HG03196 (cell line): Measurements from ENCODE around the gene INSL6.
"Not testable (repeated sequence)": the region's sequence is repeated elsewhere in the genome, so short reads cannot be mapped to it uniquely, and the experiment has no call there.

Experiments
- ATAC-seq: cut with Tn5 transposase; IDR thresholded peaks from one replicate; pipeline ENCODE4 v1.9.1; 2021; ENCODE audit not compliant: unreplicated experiment

INSL6 gene, protein sequence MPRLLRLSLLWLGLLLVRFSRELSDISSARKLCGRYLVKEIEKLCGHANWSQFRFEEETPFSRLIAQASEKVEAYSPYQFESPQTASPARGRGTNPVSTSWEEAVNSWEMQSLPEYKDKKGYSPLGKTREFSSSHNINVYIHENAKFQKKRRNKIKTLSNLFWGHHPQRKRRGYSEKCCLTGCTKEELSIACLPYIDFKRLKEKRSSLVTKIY

DNA sequence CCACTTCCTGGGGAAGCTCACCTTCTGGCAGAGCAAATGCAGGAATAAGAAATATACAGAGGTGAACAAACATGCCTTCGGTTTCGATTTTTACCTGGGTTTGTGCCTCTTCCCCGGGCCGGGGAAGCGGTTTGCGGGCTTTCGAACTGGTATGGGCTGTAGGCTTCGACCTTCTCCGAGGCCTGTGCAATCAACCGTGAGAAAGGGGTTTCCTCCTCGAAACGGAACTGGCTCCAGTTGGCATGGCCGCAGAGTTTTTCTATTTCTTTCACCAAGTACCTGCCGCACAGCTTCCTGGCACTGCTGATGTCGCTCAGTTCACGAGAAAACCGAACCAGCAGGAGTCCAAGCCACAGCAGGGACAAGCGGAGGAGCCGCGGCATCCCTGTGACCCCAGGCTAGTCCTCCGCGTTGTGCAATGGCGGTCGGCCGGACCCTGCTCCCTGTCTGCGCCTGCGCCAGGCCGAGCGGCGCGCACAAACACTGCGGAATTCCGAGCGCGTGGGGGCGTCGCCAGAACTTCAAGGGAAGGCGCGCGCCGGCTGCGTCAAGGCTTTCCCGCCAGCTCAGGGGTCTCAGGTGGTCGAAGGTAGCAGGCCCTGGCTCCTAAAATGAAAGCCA is at the start of gene INSL6:
TSS of gene INSL6 (minus strand) at position 420 of the 621 bp plus-strand sequence. CDS start at position 383, 37 bp downstream.
- no peak for ATAC-seq

DNA sequence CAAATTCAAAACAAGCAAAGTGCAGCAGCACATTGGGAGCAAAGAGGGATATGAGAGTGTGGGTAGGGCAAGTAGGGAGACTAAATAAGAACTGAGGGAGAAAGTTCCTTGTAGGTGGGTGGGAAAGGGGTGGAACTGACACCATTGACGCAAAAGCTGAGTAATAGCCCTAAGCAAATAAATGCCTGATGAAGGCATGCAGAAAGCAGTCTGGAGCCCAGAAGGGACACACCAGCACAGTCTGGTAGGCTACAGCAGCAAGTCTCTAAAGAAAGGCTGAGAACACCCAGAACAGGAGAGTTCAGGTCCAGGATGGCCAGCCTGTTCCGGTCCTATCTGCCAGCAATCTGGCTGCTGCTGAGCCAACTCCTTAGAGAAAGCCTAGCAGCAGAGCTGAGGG is 45.8 kb upstream of the INSL6 start, which contains the start of gene INSL4:
TSS of gene INSL4 (plus strand) at position 208 of the 400 bp plus-strand sequence. CDS start at position 313, 105 bp downstream.
- no peak for ATAC-seq

DNA sequence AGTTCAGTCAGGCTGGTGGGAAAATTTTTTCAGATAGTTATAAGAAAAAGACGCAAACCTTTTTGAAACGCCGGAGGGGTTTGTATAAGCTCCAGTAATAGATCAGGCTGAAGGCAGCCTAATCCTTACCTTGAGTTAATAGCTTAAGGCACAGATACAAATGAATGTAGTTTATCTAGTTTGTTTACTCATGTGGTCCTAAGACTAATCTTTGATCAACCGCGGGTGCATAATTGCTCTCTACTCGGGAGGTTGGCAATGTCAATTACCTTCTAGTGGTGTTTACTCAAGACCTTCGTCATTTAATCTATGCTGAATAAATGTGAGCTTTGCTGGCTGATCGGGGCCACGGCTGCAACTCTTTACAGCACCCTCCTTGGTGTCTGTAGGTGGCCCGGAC is 45.1 kb upstream of the INSL6 start:
- ATAC-seq = no peak

DNA sequence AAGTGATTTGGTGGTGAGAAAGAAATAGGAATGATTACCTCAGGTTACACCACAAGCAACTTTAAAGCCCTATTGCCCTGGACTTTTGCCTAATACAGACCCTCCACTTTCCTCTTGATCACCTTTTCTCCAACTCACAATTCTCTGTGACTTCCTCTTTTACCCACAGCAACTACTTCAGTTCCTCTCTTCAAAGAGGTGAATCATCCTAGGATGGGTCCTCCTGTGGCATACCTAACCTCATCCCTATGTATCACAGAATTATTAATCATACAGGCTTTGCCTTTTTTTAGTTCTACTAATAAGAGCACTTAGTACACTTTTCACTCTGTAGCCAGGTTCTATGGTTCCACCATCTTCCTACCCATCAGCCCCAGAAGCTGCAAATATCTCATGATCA is 19.6 kb upstream of the INSL6 start:
- no peak for ATAC-seq

DNA sequence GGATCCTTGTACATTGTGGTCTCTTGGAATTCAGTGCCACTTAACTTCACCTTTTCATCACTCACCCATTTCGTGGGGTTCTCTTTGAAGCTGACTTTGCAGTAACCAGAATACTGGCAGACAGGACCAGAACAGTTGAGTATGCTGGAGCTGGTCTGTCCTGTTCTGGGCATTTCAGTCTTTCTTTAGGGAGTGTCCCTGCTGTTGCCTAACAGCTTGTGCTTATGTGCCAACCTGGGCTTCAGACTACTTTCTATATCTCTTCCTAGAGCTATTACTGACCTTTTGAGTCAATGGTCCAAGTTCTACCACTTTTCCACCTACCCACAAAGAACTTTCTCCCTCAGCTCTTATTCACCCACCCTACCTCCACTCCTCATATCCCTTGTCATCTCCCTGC is 10.0 kb upstream of the INSL6 start:
- no peak for ATAC-seq

DNA sequence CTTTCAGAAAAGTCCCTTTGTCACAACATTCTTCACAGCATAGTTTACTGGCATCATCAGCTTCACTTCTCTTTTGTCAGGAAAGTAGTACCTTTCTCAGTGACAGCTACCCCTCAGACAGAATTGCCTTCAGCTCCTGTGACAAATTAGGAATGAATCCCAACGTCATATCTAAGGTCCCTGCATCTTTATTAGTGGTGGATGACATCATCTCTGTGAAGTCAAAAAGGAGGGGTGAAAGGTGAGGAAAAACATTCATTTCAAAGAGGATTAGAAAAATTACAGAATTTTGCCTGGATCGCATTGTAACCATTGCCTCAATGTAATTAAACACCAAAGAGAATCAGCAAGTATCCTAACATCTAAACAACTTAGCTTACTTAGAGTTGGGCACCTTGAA is 7.9 kb upstream of the INSL6 start:
- ATAC-seq = no peak

DNA sequence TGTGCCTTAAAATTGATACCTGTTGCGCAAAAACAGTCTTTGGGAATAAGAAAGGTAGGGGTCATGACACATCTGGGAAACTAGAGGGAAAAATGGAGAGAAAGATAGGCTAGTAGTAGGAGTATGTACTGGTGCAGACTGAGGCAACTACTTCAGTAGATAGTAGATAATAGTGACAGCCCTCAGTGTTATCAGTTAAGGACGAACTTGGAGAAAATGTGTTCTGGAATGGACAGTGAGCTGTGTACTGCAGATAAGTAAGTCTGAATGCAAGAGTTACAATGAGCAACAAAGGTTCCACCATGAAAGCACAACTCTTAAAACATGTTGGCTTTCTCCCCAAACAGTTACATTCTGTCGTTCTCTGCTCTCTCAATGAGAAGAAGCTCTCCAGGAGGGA is 6.5 kb upstream of the INSL6 start:
- no peak for ATAC-seq

DNA sequence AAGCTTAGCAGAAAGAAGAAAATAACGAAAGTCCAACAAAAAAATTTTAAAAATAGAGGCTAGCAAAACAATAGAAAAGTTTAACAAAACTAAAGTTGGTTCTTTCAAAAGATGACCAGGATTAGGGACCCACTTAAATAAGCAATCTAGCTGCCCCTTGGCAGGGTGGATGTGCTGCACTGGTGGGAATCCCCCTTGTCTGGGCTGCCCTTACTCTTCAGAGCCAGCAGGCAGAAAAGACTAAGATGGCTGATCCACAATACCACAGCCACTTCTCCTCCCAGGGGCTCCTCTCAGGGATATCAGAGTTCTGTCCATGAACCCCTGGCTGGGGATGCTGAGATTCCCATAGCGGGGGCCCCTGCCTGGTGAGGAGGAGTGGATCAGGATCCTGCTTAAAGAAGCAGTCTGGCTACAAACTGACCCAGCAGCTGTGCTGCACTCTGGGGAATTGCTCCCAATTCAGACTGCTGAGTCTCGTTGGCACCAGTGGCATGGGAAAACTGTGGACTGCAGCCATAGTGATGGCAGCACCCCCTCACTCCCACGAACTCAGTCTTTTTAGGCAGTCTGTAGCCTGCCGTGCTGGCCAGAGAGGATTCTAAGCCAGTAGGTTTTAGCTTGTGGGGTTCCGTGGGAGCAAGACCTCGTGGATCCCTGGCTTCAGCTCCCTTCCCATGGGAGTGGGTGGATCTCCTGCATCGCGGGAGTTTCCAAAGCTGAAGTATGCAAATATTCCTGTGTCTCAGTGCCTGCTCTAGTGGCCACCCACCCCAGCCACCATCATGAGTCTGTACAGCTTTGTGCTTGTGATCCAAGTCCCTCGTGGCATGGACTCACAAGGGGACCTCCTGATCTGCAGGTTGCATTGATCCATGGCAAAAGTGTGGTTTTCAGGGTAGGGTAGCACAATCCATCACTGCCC is 2.9 kb upstream of the INSL6 start:
- no peak for ATAC-seq

DNA sequence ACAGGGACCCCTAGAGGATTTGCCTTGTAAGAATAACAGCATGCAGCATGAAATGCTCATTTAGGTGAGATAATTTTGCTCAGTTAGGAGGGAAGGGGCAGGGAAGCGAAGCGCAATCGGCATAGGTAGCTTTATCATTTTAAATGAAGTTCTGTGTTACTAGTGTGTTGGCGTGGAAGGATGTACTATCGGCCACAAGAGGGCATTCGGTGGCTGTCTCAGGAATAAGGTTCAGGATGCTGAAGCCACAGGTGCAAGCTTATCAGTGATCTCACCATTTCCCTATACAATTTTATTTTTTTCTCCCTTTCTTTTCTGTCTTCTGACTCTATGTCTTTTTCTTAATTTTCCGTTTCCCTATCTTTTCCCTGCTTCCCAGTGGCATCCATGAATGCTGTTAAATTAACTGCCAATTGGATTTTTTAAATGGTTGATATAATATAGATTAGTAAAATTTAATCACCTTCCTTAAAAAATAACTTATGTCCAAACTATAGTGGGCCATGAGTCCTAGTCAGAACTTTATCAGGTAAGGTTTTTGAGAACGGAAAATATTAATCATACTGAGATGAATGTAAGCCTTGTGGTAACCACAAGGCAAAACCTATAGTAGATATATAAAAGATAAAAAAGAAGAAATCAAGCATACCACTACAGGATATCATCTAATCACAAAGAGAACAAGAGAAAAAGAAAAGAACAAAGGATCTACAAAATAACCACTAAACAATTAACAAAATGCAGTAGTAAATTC is 1.2 kb upstream of the INSL6 start:
- ATAC-seq = no peak

DNA sequence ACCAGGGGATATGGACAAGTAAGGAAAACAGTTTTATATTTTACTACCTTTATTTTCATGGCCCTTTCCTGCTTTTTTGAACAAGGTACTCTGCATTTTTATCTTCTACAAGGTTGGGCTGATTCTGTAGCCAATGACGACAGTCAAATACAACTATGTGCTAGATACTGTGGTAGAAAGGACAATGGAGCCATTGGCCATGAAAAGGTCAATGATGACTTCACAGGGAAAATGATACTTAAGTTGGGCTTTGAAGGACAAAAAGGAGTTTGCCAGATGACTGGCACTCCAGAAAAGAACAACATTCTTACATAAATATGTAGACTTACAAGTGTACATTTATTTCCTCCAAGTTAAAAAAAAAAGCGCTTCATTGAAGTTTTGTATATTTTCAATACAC is 663 bp downstream of the INSL6 start:
- no peak for ATAC-seq

DNA sequence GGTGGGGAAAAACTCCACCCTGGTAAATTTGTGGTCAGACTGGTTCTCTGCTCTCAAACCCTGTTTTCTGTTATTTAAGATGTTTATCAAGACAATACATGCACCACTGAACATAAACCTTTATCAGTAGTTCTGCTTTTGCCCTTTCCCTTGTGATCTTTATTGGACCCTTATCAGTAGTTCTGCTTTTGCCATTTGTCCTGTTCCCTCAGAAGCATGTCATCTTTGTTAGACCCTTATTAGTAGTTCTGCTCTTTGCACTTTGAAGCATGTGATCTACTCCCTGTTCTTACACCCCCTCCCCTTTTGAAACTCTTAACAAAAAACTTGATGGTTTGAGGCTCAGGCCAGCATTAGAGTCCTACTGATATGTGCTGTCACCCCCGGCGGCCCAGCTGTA is 4.8 kb downstream of the INSL6 start:
- not testable (repeated sequence) for ATAC-seq

DNA sequence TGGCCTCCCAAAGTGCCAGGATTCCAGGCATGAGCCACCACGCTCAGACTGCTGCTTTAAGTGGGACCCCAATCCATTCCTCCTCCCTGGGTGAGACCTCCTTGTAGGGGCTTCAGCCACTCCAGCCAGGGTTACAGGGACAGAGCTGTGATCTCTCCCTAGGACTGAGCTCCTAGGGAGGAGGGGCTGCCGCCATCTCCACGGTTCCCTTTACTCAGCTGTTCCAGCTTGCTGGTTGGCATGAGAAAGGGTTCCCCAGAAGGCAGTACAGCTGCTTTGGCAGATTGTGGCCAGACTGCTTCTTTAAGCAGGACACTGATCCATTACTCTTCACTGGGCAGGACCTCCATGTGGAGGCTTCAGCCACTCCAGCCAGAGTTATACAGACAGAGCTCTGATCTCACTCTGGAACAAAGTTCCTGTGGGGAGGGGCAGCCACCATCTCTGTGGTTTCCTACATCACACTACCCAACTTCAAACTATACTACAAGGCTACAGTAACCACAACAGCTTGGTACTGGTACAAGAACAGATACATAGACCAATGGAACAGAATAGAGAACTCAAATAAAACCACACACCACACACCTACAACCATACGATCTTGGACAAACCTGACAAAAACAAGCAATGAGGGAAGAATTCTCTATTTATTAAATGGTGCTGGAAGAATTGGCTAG is 7.2 kb downstream of the INSL6 start:
- no peak for ATAC-seq

DNA sequence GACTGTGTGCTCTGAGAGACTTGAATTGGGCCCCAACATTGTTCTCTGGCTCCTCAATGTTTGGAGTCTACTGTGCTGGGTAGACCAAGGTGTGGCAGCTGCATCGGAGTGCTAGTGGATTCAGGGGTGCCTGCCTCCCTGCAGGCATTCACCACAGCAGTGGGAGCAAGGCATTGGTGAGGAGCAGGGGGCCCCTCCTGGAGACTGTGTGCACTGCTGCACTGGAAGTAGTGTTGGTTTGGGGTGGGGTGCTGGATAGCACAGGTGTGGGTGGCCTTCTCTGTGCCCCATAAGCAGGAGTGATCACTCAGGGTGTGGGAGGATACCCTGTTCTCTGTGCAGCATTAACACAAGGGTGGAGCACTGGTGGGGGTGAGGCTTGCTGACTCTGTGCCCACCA is 39.2 kb downstream of the INSL6 start:
- ATAC-seq = no peak

DNA sequence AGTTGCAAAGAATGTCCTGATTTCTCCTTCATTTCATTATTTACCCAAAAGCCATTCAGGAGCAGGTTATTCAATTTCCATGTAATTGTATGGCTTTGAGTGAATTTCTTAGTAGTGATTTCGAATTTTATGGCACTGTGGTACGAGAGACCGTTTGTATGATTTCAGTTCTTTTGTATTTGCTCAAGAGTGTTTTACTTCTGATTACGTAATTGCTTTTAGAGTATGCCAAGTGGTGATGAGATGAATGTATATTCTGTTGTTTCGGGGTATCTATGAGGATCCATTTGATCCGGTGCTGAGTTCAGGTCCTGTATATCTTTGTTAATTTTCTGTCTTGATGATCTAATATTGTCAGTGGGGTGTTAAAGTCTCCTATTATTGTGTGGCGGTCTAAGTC is 41.2 kb downstream of the INSL6 start:
- no peak for ATAC-seq

DNA sequence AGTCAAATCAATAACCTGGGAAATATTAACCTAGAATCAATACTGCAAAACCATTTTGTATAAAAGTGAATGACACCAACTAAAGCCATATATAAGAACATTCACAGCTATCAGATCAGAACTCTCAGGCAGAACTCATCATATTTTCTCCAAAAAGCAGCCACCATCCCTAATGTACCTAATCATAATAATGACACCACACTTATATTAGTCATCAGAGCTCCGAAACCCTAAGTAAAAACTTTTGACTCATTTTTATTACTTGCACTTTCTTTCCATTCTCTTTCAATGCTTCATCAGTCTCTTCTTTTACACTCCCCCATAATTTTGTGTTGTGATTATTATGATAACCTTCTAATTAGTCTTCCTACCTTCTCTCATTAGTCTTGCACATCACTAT is 45.3 kb downstream of the INSL6 start:
- no peak for ATAC-seq

DNA sequence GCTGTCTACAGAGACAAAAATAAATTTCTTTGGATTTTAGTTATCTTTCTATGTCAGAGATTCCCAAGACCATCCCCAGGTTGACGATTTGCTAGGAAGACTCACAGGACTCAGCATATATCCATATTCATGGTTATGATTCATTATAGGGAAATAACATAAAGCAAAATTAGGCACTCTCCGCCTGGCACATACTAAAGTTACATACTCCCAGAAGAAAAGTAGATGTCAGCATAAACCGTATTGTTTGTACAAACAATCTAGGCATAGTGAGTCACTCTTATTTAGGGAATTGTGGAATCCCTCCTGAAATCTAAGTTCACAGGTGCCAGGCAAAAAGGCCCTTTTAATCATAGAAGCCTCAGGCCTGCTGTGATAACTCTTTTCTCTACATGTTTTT is 62.9 kb downstream of the INSL6 start:
- ATAC-seq = no peak

DNA sequence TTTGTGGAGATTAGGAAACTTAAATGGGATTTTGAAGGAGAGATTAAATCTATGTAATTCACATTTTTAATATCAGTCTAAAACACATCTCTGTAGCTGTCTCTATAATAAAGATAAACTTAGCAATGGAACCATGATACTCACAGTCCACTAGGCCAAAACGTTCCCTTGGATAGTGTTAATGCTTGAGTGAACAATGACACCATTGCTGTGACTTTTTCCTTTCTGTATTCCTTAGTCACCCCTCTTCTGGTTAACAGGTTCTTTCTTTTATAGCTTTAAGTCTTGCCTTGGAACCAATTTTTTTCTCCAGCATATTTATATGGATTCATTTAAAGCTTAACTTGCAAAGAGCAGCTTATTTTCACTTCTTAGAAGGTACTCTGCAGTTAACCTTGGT is 63.3 kb downstream of the INSL6 start:
- no peak for ATAC-seq

DNA sequence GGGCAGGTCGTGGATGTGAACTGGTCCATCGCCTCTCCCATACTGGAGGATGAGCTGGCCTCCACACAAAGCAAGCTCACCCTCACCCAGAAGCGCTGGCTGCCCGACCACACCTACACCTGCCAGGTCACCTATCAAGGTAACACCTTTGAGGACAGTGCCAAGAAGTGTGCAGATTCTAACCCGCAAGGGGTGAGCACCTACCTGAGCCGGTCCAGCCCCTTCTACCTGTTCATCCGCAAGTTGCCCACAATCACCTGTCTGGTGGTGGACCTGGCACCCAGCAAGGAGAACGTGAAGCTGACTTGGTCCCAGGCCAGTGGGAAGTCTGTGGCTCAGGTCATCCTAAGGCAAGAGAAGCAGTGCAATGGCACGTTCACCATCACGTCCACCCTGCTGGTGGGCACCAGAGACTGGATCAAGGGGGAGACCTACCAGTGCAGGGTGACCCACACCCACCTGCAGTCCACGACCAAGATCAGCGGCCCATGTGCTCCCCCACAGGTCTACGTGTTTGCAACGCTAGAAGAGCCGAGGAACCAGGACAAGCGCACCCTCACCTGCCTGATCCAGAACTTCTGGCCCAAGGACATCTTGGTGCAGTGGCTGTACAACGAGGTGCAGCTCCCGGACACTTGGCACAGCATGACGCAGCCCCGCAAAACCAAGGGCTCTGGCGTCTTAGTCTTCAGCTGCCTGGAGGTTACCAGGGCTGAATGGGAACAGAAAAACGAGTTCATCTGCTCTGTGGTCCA is 71.3 kb downstream of the INSL6 start:
- no peak for ATAC-seq
